Esophagus (tissue), 2 donors: Measurements from ENCODE around the gene BANK1. TPM values are rescaled to one million over a fixed set of nuclear protein-coding genes. Genes with fewer than 3 reads are reported as not detected.

Experiments
- H3K27ac ChIP-seq, 2 donors: one replicate each; pipeline ENCODE4 v1.5.1; 2013; ENCODE audit warnings: low read depth in 2 of 2, mild to moderate bottlenecking in 2 of 2, inconsistent platforms in 1 of 2, low read length in 1 of 2, moderate library complexity in 1 of 2
- H3K27me3 ChIP-seq, 2 donors: one replicate each; pipeline ENCODE4 v1.6.1; 2013; ENCODE audit warnings: low read length in 2 of 2, control low read depth in 1 of 2, mild to moderate bottlenecking in 1 of 2; ENCODE audit not compliant: insufficient read depth in 2 of 2, control insufficient read depth in 1 of 2
- H3K36me3 ChIP-seq, 2 donors: one replicate each; pipeline ENCODE4 v1.6.1; 2013; ENCODE audit warnings: low read length in 1 of 2; ENCODE audit not compliant: control insufficient read depth in 2 of 2, insufficient read depth in 2 of 2
- H3K4me1 ChIP-seq, 2 donors: one replicate each; pipeline ENCODE4 v1.6.1; 2013; ENCODE audit warnings: low read length in 1 of 2; ENCODE audit not compliant: control insufficient read depth in 2 of 2, insufficient read depth in 2 of 2
- H3K4me3 ChIP-seq, 2 donors: one replicate each; pipeline ENCODE4 v1.5.1; 2013; ENCODE audit warnings: low read length in 2 of 2, mild to moderate bottlenecking in 2 of 2, low read depth in 1 of 2, moderate library complexity in 1 of 2
- H3K9me3 ChIP-seq, 2 donors: one replicate each; pipeline ENCODE4 v1.6.1; 2013; ENCODE audit warnings: mild to moderate bottlenecking in 2 of 2, low read depth in 1 of 2, low read length in 1 of 2, moderate library complexity in 1 of 2; ENCODE audit not compliant: control insufficient read depth in 2 of 2, insufficient read depth in 1 of 2
- WGBS, 2 donors: extraction: QIAGEN DNeasy Blood & Tissue Kit; methylation state at CpG; one replicate each; pipeline ENCODE4 v1.1.7; 2013; 5-methylcytosine and 5-hydroxymethylcytosine counted together
- polyA plus RNA-seq, 2 donors: library from polyadenylated mRNA; stranded (reverse); fragments of 200-250 nt; gene quantifications; one replicate each; pipeline ENCODE4 v1.2.3, GENCODE V29; 2013
- donor health status: healthy with polysubstance abuse.
- donor health status: Bipolar disorder and iron deficiency.

The BANK1 gene
- polyA plus RNA-seq, 2 donors = 0.16 to 0.39 TPM

GRCh38 chr4:101911616-101912015 lies 121.1 kb downstream of the BANK1 start:
- Histone ChIP-seq H3K27me3 (no peaks in the 10 kb centered on the region), H3K36me3 (no peaks in the 10 kb centered on the region), H3K4me1 (no peaks in the 10 kb centered on the region), H3K27ac (no peak overlapping the region), H3K9me3 (no peaks in the 10 kb centered on the region), H3K4me3 (no peak overlapping the region)

GRCh38 chr4:101914761-101915160 lies 124.2 kb downstream of the BANK1 start:
- no peak overlapping the region for H3K27ac ChIP-seq
- H3K9me3 ChIP-seq = no peaks in the 10 kb centered on the region
- H3K4me1 ChIP-seq = no peaks in the 10 kb centered on the region
- no peak overlapping the region for H3K4me3 ChIP-seq
- no peaks in the 10 kb centered on the region for H3K27me3 ChIP-seq
- H3K36me3 ChIP-seq = no peaks in the 10 kb centered on the region

- Histone ChIP-seq H3K27ac (no peak overlapping the region), H3K4me1 (no peaks in the 10 kb centered on the region), H3K27me3 (no peaks in the 10 kb centered on the region), H3K9me3 (no peaks in the 10 kb centered on the region), H3K36me3 (no peaks in the 10 kb centered on the region), H3K4me3 (no peak overlapping the region)
- 90 to 92% methylated on average over 4 of the region's 4 CpGs for WGBS, 2 donors
These were observed 128.9 kb downstream of the BANK1 start for GRCh38 chr4:101919373-101919977.

DNA sequence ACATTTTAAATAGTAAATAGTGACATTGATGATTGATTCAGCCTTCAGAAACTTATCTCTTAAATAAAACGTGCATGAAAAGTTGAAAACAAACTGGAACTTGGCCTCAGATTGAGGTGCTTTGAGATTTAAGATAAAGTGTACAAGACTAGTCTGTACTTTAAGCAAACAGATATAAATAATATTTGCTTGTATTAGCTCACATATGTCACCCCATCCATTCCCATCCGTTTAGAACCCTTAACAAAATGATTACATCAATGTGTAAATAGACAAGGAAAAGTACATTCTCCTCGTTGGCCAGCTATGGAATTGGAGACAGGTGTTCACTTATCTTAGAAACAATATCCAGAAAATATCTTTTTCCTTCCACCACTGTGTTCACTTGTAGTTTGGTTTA lies 130.8 kb downstream of the BANK1 start:
- Histone ChIP-seq H3K4me1 (no peaks in the 10 kb centered on the region), H3K4me3 (no peak overlapping the region), H3K36me3 (no peaks in the 10 kb centered on the region), H3K9me3 (no peaks in the 10 kb centered on the region), H3K27ac (no peak overlapping the region), H3K27me3 (no peaks in the 10 kb centered on the region)
- WGBS, 2 donors = 30 to 36% methylated on average over 3 of the region's 3 CpGs

DNA sequence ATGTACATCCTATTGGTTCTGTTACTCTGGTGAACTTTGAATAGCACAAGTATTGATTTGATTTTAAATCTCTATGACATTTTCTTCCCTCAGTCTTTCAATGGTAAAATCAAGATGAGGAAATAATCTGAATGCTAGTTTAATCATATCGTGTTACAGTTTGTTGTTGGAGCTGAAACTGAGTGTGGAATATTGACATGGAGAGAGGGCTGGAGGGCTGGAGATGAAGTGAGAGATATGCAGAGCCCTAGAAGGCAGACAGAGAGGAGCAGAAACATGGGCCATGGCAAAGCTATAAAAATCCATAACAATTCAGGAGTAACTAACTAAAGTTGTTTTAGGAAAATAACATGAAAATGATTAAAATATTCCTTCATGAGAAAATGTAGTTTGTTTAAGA lies 141.1 kb downstream of the BANK1 start:
- no peak overlapping the region for H3K4me3 ChIP-seq
- no peak overlapping the region for H3K27ac ChIP-seq
- H3K4me1 ChIP-seq = no peaks in the 10 kb centered on the region
- H3K36me3 ChIP-seq = no peaks in the 10 kb centered on the region
- H3K27me3 ChIP-seq = no peaks in the 10 kb centered on the region
- WGBS, 2 donors = 76 to 81% methylated on average over 1 of the region's 1 CpG
- no peaks in the 10 kb centered on the region for H3K9me3 ChIP-seq

- WGBS, 2 donors = 56 to 70% methylated on average over 3 of the region's 3 CpGs
- Histone ChIP-seq H3K4me3 (no peak overlapping the region), H3K4me1 (no peaks in the 10 kb centered on the region), H3K9me3 (no peaks in the 10 kb centered on the region), H3K36me3 (no peaks in the 10 kb centered on the region), H3K27ac (no peak overlapping the region), H3K27me3 (no peaks in the 10 kb centered on the region)
These were observed 143.3 kb downstream of the BANK1 start for GRCh38 chr4:101933855-101934254.

DNA sequence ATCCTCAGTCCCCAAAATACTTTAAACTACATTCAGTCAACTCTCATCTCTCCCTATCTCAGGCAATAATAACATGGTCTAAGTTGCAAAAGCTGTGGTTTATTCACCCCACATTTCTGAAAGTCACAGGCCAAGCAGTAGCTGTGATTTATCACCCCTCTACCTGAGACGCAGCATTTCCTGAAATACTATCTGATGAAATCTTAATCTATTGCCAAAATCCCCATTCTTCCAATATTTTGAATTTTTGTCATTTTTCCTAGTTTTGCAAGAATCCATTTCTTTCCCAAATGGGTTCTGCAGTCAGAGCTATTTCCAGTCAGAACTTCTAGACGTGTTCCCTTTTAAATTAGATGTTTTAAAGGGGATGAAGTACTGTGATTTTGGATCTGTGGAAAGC lies 148.3 kb downstream of the BANK1 start:
- no peaks in the 10 kb centered on the region for H3K36me3 ChIP-seq
- no peak overlapping the region for H3K27ac ChIP-seq
- no peaks in the 10 kb centered on the region for H3K27me3 ChIP-seq
- 76 to 77% methylated on average over 2 of the region's 2 CpGs for WGBS, 2 donors
- H3K4me3 ChIP-seq = no peak overlapping the region
- H3K9me3 ChIP-seq = no peaks in the 10 kb centered on the region
- no peaks in the 10 kb centered on the region for H3K4me1 ChIP-seq

DNA sequence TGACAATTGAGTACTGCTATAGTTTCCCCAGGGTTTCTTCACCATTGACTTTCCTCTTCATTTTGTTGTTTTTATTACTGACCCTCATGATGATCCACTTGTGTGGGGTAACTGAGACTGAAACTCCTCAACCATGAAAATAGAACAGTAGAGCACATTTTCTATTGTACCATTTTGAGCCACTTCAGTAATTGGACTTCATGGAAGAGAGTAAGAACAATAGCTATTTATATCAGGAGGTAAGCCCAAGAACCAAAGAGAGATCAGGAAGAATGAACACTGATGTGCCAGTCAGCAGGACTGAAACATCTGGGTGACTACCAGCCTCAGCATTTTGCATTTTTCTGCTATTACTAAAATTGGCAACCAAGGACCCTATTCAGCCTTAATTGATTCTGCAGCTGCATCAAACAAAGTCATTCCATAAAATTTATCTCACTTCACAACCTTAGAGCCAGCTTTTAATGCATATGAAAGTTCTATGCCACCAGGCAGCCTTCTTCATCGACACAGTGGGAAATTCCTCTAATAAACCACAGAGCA lies 151.4 kb downstream of the BANK1 start:
- H3K4me3 ChIP-seq = no peak overlapping the region
- H3K4me1 ChIP-seq = no peaks in the 10 kb centered on the region
- no peaks in the 10 kb centered on the region for H3K27me3 ChIP-seq
- WGBS, 2 donors = 83 to 89% methylated on average over 1 of the region's 1 CpG
- H3K36me3 ChIP-seq = no peaks in the 10 kb centered on the region
- H3K9me3 ChIP-seq = no peaks in the 10 kb centered on the region
- no peak overlapping the region for H3K27ac ChIP-seq

GRCh38 chr4:101942891-101943290 lies 152.4 kb downstream of the BANK1 start:
- Histone ChIP-seq H3K9me3 (no peaks in the 10 kb centered on the region), H3K27ac (no peak overlapping the region), H3K36me3 (no peaks in the 10 kb centered on the region), H3K4me3 (no peak overlapping the region), H3K27me3 (no peaks in the 10 kb centered on the region), H3K4me1 (no peaks in the 10 kb centered on the region)

DNA sequence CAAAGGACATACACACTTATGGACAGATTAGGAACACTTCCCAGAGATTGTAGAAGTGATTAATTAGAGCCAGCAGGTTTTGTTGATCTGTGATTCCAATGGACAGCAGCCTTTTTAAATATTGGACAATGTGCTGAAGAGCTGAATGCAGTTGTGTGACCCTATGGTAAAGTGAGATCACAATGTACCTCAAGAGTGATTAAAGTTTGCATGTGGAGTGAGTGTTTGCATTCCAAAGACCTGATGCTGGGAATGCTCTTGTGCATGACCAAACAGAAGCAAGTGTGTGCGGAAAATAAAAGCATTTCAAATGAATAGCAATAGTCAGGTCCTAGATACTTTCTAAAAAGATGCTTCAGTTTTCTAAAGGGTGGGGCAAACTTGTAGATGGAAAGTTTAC lies 154.1 kb downstream of the BANK1 start:
- H3K36me3 ChIP-seq = no peaks in the 10 kb centered on the region
- H3K9me3 ChIP-seq = no peaks in the 10 kb centered on the region
- no peak overlapping the region for H3K4me3 ChIP-seq
- H3K4me1 ChIP-seq = no peaks in the 10 kb centered on the region
- WGBS, 2 donors = 90% methylated on average over 1 of the region's 1 CpG
- no peak overlapping the region for H3K27ac ChIP-seq
- H3K27me3 ChIP-seq = no peaks in the 10 kb centered on the region
